GM12801 (cell line): ENCODE measurements around the gene MAP3K8.

Experiments used
- TF ChIP-seq, protein P1 (sequence below): IDR thresholded peaks from one replicate; pipeline ENCODE4 v1.5.1; 2011; ENCODE audit warnings: control low read depth; ENCODE audit not compliant: insufficient read length; ENCODE audit errors: extremely low read depth

MAP3K8 gene

DNA sequence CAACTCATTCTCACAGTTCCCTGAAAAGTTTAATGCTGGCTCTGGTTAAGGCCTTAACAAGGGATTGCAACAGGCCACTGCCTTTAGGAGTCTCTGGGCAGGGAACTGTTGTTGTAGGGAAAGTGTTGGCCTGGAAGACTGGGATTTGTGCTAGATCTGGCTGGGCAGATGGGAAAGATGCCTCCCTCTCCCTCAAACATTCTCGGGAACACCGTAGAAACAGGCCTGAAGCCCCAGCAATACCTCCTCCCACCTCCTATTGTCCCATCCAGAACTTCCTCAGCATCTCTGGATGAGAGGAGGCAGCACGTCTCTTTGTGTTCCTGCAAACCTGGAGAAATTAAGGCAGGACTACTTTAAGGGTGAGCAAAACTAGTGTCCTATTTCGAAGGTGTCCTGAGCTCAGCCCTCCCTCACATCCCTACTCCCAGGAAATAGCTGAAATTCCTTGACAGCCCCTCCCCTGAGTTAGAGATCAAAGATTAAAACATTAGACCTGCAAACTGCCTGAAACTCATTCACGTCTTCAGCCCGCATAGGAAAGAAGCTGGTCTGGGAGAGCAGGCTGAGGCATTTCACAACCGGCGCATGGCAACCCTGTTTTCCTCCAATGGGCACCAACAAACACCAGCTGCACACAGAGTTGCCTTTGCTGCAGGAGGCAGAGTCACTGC lies 10.9 kb upstream of the MAP3K8 start:
- TF ChIP-seq, protein P1, sequence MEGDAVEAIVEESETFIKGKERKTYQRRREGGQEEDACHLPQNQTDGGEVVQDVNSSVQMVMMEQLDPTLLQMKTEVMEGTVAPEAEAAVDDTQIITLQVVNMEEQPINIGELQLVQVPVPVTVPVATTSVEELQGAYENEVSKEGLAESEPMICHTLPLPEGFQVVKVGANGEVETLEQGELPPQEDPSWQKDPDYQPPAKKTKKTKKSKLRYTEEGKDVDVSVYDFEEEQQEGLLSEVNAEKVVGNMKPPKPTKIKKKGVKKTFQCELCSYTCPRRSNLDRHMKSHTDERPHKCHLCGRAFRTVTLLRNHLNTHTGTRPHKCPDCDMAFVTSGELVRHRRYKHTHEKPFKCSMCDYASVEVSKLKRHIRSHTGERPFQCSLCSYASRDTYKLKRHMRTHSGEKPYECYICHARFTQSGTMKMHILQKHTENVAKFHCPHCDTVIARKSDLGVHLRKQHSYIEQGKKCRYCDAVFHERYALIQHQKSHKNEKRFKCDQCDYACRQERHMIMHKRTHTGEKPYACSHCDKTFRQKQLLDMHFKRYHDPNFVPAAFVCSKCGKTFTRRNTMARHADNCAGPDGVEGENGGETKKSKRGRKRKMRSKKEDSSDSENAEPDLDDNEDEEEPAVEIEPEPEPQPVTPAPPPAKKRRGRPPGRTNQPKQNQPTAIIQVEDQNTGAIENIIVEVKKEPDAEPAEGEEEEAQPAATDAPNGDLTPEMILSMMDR: no peak

DNA sequence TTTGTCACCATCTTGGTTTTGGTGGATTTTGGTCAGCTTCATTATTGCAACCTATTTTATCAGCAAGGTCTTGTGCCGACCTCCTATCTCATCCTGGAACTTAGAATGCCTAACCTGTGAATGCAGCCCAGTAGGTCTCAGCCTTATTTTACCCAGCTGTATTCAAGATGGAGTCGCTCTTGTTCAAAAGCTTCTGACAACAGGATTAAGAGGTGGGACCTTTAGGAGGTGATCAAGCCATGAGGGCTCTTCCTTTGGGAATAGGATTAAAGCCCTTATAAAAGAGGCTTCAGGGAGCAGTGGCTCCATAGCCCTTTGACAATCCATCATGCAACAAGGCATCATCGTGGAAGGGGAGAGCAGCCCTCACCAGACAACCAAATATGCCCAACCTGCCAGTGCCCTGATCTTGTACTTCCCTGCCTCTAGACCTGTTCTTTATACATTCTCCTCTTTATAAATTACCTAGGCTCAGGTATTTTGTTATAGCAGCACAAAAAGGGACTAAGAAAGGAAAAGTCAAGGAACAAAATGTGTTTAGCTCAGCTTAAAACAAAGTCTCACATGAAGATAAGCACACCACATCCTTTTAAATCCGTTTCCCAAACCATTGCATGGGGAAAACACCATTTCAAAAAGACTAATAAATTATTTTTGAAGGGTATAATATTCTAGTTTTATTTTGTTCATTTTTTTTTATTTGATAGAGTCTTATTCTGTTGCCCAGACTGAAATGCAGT lies 8.5 kb upstream of the MAP3K8 start:
- TF ChIP-seq, protein P1: no peak

DNA sequence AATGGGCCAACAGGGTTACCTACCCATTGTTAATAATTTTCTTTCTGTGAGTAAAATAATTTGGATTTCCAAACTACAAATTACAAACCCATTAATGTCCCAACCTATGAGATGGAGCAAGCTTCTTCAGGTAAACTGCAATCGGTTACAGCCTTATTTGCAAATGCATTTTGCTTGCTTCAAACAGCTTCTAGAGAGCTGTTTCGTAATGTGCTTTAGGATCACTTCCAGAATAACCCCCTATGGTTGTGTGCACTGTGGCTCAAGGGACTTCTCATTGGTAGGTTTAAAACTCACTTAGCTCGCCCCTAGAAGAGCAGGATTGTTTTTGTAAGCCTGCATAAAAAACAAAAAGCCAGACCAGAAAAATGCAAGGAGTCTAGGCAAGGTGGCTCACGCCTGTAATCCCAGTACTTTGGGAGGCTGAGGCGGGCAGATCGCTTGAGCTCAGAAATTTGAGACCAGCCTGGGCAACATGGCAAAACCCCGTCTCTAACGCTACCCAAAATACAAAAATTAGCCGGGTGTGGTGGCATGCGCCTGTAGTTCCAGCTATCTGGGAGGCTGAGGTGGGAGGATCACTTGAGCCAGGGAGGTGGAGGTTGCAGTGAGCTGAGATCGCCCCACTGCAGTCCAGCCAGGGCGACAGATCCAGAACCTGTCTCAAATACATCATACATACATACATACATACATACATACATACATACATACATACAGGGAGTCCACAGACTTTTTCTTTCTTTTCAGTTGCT lies 3.3 kb upstream of the MAP3K8 start:
- TF ChIP-seq, protein P1: no peak

DNA sequence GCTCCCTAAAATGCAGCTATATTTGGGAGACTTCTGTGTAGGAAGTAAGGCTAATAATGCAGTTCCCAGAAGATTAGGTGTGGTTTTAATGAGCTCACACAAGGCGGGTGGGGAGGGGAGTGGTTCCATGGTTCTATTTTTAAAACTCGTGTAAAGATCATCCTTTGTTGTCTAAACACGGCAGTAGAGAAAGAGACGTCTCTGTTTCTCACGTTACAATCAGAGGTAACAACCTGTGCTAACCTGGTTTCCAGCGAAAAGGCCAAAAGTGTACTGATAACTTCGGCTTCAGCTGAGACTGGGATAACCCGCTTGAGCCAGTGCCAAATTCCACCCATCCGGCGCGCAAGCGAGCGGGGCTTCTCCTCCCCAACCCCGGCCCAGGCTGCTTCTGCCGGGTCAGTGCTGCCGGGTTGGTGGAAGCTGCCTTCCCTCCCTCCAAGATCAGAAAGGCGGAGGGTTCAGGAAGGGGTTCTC lies 2.5 kb upstream of the MAP3K8 start:
- TF ChIP-seq, protein P1: no peak

DNA sequence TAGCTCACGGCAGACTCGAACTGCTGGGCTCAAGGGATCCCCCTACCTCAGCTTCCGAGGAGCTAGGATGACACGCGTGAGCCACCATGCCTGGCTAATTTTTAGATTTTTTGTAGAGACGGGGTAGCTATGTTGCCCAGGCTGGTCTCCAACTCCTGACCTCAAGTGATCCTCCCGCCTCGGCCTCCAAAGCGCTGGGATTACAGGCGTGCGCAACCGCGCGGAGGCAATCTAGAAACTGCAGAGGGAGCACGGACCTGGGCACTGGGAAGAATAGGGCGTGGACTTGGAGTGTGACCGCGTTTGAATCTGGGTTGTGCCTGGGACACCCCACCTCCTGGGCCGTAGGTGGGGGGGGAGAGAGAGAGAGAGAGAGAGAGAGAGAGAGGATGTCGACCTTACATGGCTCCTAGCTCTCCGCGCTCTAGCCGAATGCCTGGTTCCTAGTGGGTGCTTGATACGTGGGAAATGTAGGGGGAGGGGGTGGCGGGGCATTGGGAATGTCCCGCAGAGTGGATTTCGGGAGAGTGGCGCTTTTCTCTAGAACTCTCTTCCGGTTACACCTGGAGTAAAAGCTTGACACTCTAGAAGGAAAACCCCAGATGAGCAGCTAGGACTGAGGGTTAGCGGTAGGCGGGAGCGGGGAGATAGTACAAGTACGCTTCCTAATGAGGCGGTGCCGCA lies 1.2 kb upstream of the MAP3K8 start:
- TF ChIP-seq, protein P1: no peak

DNA sequence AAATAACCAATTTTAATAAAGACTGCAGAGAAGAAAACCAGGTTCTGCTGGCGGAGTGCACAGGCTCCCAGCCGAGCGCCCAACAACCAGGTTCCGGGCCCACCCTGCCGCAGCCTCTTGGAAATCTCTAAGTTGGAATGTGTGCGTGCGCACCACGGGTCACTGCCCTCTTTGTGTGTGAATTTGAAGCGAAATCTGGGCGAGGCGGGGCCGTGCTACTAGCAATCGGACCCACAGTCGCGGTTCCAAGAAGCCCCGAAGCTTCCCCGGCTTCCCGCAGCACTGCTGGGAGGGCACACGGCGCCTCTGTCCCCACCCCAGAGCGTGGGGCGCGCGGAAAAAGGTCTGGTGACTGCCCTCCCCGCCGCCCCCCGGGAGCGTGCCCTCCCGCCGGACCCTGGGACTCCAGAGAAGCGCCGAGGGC lies 666 bp upstream of the MAP3K8 start:
- TF ChIP-seq, protein P1: no peak
